H7 (cell line): ENCODE measurements around the gene NPM1. TPM values are rescaled to one million over a fixed set of nuclear protein-coding genes. Genes with fewer than 3 reads are reported as not detected.
"Not testable (repeated sequence)": the region's sequence is repeated elsewhere in the genome, so short reads cannot be mapped to it uniquely, and the experiment has no call there.

Source experiments
- DNase-seq: peaks from one replicate; pipeline ENCODE4 v3.0.0; 2012
- H3K27me3 ChIP-seq: 2 replicates; pipeline ENCODE4 v1.6.0; 2011; ENCODE audit warnings: mild to moderate bottlenecking, low read length; ENCODE audit not compliant: control insufficient read depth, insufficient read depth
- H3K36me3 ChIP-seq: replicated peaks from 2 replicates; pipeline ENCODE4 v1.5.1; 2011; ENCODE audit warnings: low read length; ENCODE audit not compliant: control insufficient read depth, insufficient read depth
- H3K4me3 ChIP-seq: 2 replicates; pipeline ENCODE4 v1.5.1; 2011; ENCODE audit warnings: low read depth, mild to moderate bottlenecking, control low read depth, low read length, moderate library complexity; ENCODE audit not compliant: insufficient read depth
- total RNA-seq: library from RNA; depleted of rRNA; stranded (reverse); fragments of >200 nt; shearing (Covaris generic); gene quantifications from 2 replicates; pipeline ENCODE4 v1.2.3, GENCODE V29; 2014; rRNA removed

NPM1 gene, protein sequence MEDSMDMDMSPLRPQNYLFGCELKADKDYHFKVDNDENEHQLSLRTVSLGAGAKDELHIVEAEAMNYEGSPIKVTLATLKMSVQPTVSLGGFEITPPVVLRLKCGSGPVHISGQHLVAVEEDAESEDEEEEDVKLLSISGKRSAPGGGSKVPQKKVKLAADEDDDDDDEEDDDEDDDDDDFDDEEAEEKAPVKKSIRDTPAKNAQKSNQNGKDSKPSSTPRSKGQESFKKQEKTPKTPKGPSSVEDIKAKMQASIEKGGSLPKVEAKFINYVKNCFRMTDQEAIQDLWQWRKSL
- total RNA-seq, result 2,089 and 3,527 TPM in 2 replicates

DNA sequence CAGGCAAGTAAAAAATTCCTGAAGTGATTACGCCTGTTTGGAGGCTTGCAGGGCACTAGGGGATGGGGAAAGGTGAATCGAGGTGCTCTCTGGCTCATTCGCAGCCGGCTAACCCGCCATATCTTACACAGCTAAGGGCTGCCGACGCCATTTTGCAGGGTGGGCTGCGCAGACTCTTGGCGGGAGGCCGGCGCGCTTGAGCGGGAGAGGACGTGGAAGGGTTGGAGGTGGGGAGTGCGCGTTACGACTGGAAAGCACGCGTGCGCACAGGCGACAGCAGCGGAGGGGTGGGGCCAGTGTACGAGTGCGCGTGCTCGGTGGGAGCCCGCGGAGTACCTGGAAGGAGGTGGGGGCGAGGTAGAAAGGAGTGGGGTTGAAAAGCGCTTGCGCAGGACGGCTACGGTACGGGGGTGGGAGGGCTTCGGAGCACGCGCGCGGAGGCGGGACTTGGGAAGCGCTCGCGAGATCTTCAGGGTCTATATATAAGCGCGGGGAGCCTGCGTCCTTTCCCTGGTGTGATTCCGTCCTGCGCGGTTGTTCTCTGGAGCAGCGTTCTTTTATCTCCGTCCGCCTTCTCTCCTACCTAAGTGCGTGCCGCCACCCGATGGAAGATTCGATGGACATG is at the start of gene NPM1:
Gene NPM1 (plus strand): TSS at position 505 of the 625 bp plus-strand sequence. CDS start 100 bp downstream, at position 605.
- peak within 1 kb of the TSS; percentile 97 for H3K4me3 ChIP-seq
- peak; percentile 100 for DNase-seq
- no peaks in the 10 kb centered on the region for H3K27me3 ChIP-seq
- H3K36me3 ChIP-seq, result peaks cover 24% of the 10 kb centered on the region

DNA sequence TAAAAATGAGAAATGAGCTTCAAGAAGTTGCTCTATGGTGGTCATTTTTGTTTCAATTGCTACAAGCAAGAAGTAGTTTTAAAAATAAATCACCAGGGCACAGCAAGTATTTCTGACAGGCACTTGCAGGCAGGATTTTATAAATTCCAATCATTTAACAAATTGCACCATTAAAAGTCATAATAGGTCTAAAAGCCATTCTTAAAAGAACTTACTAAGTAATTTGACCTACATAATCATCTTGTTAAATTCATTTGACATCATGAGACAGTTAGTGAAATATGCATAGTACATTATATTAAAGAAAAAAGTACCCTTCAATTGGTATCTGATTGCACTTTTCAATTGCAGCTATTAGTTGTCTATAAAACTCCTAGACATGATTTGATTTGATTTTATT is 47.6 kb upstream of the NPM1 start:
- no peak overlapping the region for H3K4me3 ChIP-seq
- no peak for DNase-seq
- H3K27me3 ChIP-seq, result peaks cover 7% of the 10 kb centered on the region
- H3K36me3 ChIP-seq, result no peaks in the 10 kb centered on the region

DNA sequence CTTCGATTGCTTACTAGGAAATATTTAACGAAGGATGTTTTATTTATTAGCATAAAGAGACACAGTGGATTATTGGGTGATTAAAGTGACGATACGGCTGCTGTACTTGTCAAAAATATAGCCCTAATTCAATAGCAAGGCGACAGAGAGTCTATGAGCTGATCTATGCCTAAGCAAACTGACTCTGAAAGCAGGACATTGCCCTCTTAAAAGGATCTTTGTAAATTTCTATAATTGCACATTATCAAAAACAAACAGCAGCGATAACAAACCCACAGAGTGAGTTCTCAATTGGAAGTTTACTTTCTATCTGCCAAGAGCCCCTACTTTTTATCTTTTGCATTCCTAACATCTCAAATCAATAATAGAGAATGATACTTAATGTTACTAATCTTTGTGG is 47.2 kb upstream of the NPM1 start:
- no peak for DNase-seq
- Histone ChIP-seq H3K27me3 (peaks cover 7% of the 10 kb centered on the region), H3K36me3 (no peaks in the 10 kb centered on the region), H3K4me3 (no peak overlapping the region)

DNA sequence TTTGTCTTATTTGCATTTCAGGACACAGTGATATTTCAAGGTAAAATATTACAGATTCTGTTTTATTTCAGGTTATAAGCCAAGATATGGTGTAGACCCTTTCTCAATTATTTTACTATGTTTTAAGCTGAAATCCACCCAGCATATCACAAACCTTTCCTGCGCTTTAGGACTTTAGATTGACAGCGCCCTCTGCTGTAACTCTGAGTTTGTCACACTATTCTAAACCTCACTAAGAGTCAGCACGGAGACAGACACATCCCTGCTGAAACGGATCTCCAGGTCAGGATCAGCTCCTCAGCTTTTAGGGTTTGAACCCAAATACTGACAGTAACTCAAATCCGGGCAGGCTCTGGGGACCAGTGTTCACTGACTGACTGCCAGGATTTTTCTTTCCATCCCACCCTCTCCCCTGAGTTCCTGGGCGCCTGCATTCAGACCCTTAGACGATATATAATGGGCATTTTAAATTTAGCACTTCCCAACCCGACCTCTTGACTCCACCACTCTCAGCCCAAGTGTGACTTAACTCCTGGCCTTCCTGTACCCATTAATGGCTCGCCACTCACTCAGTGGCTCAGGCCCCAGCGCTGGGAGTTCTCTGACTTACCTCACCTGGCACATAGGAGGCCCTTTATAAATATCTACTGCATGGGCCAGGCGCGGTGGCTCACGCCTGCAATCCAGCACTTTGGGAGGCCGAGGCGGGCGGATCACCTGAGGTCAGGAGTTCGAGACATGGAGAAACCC is 45.1 kb upstream of the NPM1 start:
- no peaks in the 10 kb centered on the region for H3K36me3 ChIP-seq
- H3K4me3 ChIP-seq, result no peak overlapping the region
- no peaks in the 10 kb centered on the region for H3K27me3 ChIP-seq
- peak; percentile 81 for DNase-seq

DNA sequence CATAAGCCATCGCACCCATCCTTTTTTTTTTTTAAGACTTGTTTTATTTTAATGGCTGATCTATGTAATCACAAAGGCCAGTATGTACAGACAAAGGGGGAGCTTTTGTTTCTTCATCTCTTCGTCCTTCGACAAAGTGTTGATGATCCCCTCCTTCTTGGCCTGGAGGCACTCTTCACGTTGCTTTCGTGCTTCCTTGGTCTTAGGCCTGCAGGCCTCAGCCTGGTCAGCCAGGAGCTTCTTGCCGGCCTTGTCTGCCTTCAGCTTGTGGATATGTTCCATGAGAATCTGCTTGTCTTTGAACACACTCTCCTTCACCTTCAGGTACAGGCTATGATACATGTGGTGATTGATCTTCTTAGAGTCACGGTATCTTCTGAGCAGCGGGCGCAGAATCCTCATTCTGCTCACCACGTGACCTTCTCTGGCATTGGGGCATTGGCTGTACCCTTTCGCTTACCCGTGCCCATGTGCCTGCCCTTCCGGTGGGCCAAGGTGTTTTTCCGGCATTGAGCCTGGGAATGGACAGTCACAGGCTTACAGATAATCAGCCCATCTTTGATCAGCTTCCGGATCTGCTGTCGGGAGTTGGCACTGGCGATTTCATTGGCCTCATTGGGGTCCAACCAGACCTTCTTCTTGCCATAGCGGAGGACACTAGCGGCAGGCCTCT is 42.6 kb upstream of the NPM1 start:
- no peak for DNase-seq
- no peak overlapping the region for H3K4me3 ChIP-seq
- no peaks in the 10 kb centered on the region for H3K36me3 ChIP-seq
- H3K27me3 ChIP-seq, result no peaks in the 10 kb centered on the region

DNA sequence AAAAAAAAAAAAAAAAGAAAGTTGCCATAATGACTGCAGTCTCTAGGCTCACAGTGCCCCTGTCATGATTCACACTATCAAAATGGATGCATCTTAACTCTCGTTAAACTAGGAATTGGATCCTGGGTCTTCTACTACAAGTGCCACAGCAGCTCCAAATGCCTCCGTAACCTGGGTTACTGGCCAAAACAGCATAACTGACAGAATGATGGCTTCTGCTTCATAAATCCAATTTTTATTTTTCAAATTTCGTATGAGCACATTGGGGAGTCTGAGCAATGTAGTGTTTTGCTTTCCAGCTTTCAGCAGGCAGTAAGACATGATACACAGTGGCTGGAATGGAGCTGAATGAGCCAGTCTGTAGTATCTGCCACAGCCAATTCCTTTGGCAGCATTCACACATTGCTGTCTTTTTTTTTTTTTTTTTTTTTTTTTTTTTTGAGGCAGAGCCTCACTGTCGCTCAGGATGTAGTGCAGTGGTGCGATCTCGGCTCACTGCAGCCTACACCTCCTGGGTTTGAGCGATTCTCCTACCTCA is 36.0 kb upstream of the NPM1 start:
- Histone ChIP-seq H3K4me3 (no peak overlapping the region), H3K36me3 (no peaks in the 10 kb centered on the region), H3K27me3 (no peaks in the 10 kb centered on the region)
- DNase-seq, result no peak

DNA sequence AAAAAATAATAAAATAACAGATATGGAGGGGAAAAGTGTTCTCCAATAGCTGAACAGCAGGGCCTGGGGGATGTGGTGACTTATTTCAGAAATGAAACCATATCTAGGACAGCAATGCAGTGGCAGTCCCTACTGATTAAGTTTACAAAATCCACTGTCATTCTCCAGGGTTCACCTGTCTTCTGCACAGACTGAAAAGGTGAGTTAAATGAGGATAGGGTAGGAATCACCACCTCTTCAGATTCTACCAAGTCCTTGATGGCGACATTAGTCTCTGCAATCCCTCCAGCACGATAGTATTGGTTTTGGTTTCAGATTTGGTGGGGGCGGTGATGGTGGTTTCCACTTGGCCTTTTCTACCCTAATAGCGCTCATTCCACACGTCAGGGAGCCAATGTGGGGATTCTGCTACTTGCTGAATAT is 32.3 kb upstream of the NPM1 start:
- no peaks in the 10 kb centered on the region for H3K27me3 ChIP-seq
- no peak for DNase-seq
- no peaks in the 10 kb centered on the region for H3K36me3 ChIP-seq
- no peak overlapping the region for H3K4me3 ChIP-seq

DNA sequence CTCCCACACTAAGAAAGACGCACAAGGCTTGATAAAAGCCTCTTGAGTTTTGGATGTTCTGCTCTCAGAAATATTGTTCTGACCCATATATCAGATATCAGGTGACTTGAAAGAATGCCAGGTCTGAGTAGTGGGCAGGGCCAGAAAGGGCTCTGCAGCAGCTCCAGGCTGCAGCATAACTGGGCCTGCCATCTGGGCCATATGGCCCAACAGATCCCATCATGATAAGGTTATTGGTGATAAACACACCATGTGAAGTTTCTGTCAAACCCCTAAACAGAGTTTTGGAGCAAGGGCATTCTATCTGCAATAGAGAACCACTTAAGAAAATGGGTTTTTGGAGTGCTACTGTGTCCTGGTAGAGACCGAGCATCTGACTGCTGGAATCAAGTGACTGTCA is 29.8 kb upstream of the NPM1 start:
- Histone ChIP-seq H3K27me3 (no peaks in the 10 kb centered on the region), H3K36me3 (no peaks in the 10 kb centered on the region), H3K4me3 (no peak overlapping the region)
- no peak for DNase-seq

DNA sequence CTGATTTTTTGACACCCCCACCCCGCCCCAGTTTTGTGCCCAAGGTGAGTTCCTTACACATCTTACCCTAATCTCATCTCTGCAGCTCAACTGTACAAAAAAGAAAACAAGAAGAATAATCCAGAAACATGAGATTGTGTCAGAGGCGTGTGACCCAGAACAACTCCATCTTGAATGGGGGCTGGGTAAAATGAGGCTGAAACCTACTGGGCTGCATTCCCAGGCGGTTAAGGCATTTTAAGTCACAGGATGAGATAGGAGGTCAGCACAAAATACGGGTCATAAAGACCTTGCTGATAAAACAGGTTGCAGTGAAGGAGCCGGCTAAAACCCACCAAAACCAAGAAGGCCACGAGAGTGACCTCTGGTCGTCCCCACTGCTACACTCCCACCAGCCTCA is 26.5 kb upstream of the NPM1 start:
- DNase-seq, H3K27me3 ChIP-seq, H3K4me3 ChIP-seq, H3K36me3 ChIP-seq: not testable (repeated sequence)

DNA sequence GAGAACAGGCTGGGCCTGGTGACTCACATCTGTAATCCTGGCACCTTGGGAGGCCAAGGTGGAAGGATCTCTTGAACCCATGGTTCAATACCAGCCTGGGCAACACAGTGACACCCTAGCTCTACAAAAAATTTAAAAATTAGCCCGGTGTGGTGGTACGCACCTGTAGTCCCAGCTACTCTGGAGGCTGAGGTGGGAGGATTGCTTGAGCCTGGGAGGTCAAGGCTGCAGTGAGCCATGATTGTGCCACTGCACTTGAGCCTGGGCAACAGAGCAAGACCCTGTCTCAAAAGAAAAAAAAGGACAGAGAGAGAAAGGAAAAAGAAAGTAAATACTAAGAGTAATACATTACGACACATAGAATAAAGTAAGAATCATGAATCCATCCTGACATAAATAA is 24.4 kb upstream of the NPM1 start:
- not testable (repeated sequence) for H3K4me3 ChIP-seq, H3K27me3 ChIP-seq, DNase-seq, H3K36me3 ChIP-seq

DNA sequence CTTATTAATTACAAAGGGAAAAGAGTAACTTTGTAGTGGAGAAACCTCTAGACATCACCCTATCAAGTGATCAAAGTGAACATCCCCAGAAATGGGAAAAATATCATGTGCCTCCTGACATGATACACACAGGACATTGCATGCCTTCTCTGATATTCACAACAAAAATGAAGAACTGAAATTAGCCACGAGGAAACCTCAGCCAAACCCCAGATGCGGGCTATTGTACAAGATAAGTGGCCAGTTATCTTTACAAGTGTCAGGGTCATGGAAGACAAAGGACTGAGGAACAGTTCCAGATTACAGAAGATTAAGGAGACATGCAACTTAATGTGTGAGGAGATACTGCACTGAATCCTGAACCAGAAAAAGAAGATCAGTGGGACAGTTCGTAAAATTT is 23.8 kb upstream of the NPM1 start:
- no peaks in the 10 kb centered on the region for H3K36me3 ChIP-seq
- no peak for DNase-seq
- no peak overlapping the region for H3K4me3 ChIP-seq
- no peaks in the 10 kb centered on the region for H3K27me3 ChIP-seq

DNA sequence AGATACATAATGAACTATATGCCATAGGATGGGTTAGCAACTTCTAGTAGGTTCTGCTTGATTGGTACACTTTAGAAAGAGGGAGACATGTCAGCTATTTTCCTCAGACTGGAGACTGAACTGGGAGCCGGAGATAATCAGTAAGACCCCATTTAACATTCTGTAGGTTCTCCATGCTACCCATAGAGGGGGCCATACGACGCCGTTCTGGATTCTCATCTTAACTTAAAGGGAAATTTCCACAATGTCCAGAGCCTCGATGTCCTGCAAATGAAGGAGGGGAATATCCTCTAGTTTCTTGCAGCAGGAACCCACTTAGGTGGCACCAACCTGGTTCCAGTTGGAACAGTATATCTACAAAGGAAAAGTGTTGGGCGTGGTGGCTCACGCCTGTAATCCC is 22.3 kb upstream of the NPM1 start:
- Histone ChIP-seq H3K36me3 (no peaks in the 10 kb centered on the region), H3K27me3 (no peaks in the 10 kb centered on the region), H3K4me3 (no peak overlapping the region)
- DNase-seq, result peak; percentile 72

DNA sequence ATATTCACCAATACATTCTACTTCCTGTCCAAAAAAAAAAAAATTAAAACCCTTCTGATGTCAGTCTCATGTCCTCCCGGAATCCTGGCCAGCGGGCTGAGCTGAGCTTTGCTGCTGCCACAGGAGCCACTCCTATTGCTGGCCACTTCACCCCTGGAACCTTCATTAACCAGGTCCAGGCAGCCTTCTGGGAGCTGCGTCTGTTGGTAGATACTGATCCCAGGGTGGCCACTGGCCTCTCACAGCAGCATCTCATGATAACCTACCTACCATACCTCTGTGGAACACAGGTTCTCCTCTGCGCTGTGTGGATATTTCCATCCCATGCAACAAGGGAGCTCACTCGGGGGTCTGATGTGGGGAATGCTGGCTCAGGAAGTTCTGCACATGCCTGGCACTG is 21.0 kb upstream of the NPM1 start:
- H3K4me3 ChIP-seq, result no peak overlapping the region
- DNase-seq, result no peak
- no peaks in the 10 kb centered on the region for H3K27me3 ChIP-seq
- H3K36me3 ChIP-seq, result no peaks in the 10 kb centered on the region
